ENCODE measurements around the gene TMEM204. TPM values are rescaled to one million over a fixed set of nuclear protein-coding genes. Genes with fewer than 3 reads are reported as not detected.

The TMEM204 gene
- total and polyA plus RNA-seq, 3 donors from 2014 or later = 13.7 to 21.4 (median 19.4) TPM

DNA sequence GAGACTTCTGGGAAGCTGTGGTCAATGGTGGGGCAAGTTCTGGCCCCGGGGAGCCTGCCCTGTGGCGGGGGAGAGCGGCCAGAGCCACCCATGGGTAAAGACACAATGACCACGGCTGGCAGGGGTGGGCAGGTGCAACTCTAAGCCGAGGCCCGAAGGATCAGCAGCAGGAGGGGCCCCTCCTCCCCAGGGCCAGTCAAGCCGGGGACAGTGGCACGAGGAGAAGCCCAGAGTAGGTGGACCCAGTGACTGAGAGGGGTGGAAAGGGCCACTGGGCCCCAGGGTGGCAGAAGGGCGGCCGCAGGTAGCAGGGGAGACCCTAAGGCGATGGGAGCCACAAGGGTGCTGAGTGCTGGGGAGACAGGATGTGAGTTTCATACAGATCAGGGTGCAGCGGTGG, 17.7 kb downstream of the TMEM204 start:
- DNase-seq = no peak
- no peak for TF ChIP-seq POLR2A (IDR thresholded peaks at IDR 0.05)
- TF ChIP-seq, protein P1, sequence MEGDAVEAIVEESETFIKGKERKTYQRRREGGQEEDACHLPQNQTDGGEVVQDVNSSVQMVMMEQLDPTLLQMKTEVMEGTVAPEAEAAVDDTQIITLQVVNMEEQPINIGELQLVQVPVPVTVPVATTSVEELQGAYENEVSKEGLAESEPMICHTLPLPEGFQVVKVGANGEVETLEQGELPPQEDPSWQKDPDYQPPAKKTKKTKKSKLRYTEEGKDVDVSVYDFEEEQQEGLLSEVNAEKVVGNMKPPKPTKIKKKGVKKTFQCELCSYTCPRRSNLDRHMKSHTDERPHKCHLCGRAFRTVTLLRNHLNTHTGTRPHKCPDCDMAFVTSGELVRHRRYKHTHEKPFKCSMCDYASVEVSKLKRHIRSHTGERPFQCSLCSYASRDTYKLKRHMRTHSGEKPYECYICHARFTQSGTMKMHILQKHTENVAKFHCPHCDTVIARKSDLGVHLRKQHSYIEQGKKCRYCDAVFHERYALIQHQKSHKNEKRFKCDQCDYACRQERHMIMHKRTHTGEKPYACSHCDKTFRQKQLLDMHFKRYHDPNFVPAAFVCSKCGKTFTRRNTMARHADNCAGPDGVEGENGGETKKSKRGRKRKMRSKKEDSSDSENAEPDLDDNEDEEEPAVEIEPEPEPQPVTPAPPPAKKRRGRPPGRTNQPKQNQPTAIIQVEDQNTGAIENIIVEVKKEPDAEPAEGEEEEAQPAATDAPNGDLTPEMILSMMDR (IDR thresholded peaks at IDR 0.05) = no peak
- Histone ChIP-seq H3K4me3 (no peak overlapping the region), H3K36me3 (ENCODE audit: low read depth, missing control alignments) (no peaks in the 10 kb centered on the region), H3K9me3 (no peaks in the 10 kb centered on the region), H3K4me1 (peaks cover 58% of the 10 kb centered on the region), H3K27me3 (no peaks in the 10 kb centered on the region), H3K27ac (peak overlapping the region; percentile 51 to 75)
- 83 to 94% methylated on average over 10 to 12 of the region's 12 CpGs for WGBS, 2 donors
- intact Hi-C loops (cut with DNase I; ENCODE audit: low total_unique reads) = no loop called here

DNA sequence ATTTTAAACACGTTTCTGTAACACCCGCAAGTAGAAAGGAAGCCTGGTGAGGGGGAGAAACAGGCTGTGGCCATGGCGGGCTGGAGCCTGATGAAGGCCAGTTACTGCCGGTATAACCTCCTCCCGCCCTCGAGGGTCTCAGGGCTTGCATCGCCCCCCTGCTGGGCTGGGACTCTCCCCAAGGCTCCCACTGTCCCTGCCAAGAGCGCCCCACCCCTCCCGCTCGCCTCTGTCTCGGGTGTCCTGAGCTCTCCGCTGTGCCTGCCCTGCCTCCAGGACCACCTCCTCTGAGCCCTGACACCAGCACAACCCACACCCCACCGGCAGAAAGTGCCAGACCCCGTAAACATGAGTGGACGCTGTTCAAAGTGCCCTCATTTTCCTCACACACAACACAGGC, 18.7 kb downstream of the TMEM204 start:
- TF ChIP-seq POLR2A (IDR thresholded peaks at IDR 0.05) = no peak
- TF ChIP-seq, protein P1 (IDR thresholded peaks at IDR 0.05) = no peak
- H3K27me3 ChIP-seq = no peaks in the 10 kb centered on the region
- H3K36me3 ChIP-seq (ENCODE audit: low read depth, missing control alignments) = no peaks in the 10 kb centered on the region
- H3K9me3 ChIP-seq = no peaks in the 10 kb centered on the region
- 70 to 73% methylated on average over 3 to 15 of the region's 15 CpGs for WGBS, 2 donors
- H3K4me3 ChIP-seq = no peak overlapping the region
- no peak overlapping the region for H3K27ac ChIP-seq
- DNase-seq = no peak
- peaks cover 51% of the 10 kb centered on the region for H3K4me1 ChIP-seq
- intact Hi-C loops (cut with DNase I; ENCODE audit: low total_unique reads) = no loop called here

DNA sequence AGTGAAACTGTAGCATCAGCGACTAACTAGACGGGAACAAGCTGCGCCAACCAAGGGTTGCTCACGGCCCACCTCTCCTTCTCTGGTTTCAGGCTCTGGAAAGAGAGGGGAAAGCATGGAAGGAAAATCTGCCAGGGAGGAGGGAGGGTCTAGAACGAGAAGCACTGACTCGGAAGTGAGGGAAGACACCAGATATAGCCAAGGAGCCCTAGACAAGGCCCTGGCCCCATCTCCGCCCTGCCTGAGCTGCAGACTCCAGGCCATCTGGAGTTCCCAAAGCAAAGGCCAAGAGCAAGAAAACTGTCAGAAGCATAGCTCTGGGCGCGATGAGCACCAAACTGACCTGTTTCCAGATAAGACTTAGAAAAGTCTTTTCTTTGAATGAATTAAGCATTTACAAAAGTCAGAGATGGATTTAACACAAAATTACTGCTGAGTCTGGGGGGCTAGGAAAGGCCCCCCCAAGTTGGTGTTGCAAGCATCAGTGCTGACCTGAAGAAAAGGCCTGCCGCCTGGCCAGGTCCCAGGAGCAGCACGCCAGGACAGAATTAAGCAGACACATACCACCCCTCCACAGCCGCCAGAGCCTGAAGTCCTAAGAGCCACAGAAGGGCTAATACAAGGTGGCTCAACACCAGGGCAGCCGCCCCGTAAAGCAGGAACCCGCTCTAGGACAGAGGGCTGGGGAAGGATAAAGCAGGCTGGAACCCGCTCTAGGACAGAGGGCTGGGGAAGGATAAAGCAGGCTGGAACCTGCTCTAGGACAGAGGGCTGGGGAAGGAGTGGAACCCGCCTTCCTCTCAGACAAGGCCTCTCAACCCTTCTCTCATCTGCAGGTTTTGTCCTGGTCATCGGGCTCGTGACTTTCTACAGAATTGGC, 20.7 kb downstream of the TMEM204 start:
- no peak overlapping the region for H3K4me3 ChIP-seq
- peak overlapping the region; percentile 23 to 47 for H3K27ac ChIP-seq
- no peaks in the 10 kb centered on the region for H3K9me3 ChIP-seq
- no peak for TF ChIP-seq POLR2A (IDR thresholded peaks at IDR 0.05)
- TF ChIP-seq, protein P1 (IDR thresholded peaks at IDR 0.05) = no peak
- peaks cover 36% of the 10 kb centered on the region for H3K4me1 ChIP-seq
- H3K27me3 ChIP-seq = no peaks in the 10 kb centered on the region
- WGBS, 2 donors = 65 to 73% methylated on average over 16 to 19 of the region's 19 CpGs
- intact Hi-C loops (cut with DNase I; ENCODE audit: low total_unique reads) = no loop called here
- H3K36me3 ChIP-seq (ENCODE audit: low read depth, missing control alignments) = no peaks in the 10 kb centered on the region
- DNase-seq = peak; percentile 70

DNA sequence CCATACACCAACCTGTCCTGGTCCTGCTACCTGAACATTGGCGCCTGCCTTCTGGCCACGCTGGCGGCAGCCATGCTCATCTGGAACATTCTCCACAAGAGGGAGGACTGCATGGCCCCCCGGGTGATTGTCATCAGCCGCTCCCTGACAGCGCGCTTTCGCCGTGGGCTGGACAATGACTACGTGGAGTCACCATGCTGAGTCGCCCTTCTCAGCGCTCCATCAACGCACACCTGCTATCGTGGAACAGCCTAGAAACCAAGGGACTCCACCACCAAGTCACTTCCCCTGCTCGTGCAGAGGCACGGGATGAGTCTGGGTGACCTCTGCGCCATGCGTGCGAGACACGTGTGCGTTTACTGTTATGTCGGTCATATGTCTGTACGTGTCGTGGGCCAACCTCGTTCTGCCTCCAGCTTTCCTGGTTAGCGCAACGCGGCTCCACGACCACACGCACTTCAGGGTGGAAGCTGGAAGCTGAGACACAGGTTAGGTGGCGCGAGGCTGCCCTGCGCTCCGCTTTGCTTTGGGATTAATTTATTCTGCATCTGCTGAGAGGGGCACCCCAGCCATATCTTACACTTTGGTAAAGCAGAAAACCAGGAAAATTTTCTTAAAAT, 21.5 kb downstream of the TMEM204 start:
- no peak for TF ChIP-seq POLR2A (IDR thresholded peaks at IDR 0.05)
- TF ChIP-seq, protein P1 (IDR thresholded peaks at IDR 0.05) = no peak
- no peaks in the 10 kb centered on the region for H3K9me3 ChIP-seq
- H3K27ac ChIP-seq = no peak overlapping the region
- WGBS, 2 donors = 93 to 95% methylated on average over 34 of the region's 34 CpGs
- H3K27me3 ChIP-seq = no peaks in the 10 kb centered on the region
- no peak overlapping the region for H3K4me3 ChIP-seq
- DNase-seq = no peak
- intact Hi-C loops (cut with DNase I; ENCODE audit: low total_unique reads) = no loop called here
- peaks cover 30% of the 10 kb centered on the region for H3K4me1 ChIP-seq
- H3K36me3 ChIP-seq (ENCODE audit: low read depth, missing control alignments) = no peaks in the 10 kb centered on the region
